ENCODE results near the gene PARP11. TPM values are rescaled to one million over a fixed set of nuclear protein-coding genes. Genes with fewer than 3 reads are reported as not detected.

Gene PARP11
- total RNA-seq, 4 donors from 2014 or later: 4.5 to 6.2 (median 5.0) TPM

DNA sequence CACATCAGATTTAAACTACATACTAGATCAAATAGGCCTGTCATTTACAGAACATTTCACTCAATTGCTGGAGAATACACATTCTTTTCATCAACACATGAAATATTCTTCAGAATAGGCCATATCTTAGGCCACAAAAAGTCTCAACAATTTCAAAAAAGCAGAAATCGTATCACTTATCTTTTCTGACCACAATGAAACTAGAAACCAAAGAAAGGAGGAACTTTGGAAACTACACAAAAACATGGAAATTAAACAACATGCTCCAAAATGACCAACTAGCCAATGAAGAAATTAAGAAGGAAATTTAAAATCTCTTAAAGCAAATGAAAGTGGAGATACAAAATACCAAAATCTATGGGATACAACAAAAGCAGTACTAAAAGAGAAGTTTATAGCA lies 35.1 kb downstream of the PARP11 start:
- H3K4me1 ChIP-seq: peaks cover 0 to 5% (median 0%) of the 10 kb centered on the region in 4 donors
- no peak overlapping the region for H3K4me3 ChIP-seq
- H3K36me3 ChIP-seq: no peaks in the 10 kb centered on the region
- TF ChIP-seq POLR2AphosphoS5 (IDR thresholded peaks at IDR 0.05): no peak
- TF ChIP-seq EP300 (IDR thresholded peaks at IDR 0.05; ENCODE audit: low read depth): no peak
- intact Hi-C loops (cut with DNase I; ENCODE audit: low total_unique reads) (no loop called here), in situ Hi-C loops (cut with MboI; ENCODE audit: low pct_ligation_motif_present in 1 of 4, low pct_unique_long_range_greater_than_20kb in 1 of 4, low sequenced_read_pairs in 3 of 4) (no loop called here)
- no peaks in the 10 kb centered on the region for H3K9me3 ChIP-seq
- no peaks in the 10 kb centered on the region for H3K27me3 ChIP-seq
- DNase-seq: no peak
- no peak overlapping the region for H3K27ac ChIP-seq
- 69% methylated on average over 1 of the region's 1 CpG for WGBS, 2 donors (ENCODE audit: low coverage in 1 of 2)

DNA sequence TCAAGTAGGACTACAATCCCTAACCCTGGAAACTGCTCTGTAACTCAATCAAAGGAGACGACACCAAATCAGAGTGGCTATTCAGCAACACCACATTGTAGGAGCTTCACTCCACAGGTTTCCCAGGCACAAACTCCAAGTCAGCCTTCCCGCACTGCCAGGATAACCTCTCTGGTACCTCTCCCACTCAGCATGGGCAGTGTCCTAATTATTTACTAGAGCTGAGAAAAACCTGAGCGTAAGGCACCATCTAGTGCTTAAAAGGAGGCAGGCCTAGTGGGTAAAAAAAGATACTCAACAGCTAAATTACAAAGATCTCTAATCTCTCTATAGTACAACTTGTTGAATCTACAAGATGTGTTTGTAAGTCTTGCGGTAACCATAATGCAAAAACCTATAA lies 36.1 kb downstream of the PARP11 start:
- Histone ChIP-seq H3K9me3 (no peaks in the 10 kb centered on the region), H3K27ac (no peak overlapping the region), H3K27me3 (no peaks in the 10 kb centered on the region), H3K36me3 (no peaks in the 10 kb centered on the region), H3K4me3 (no peak overlapping the region), H3K4me1 (peaks cover 0 to 5% (median 0%) of the 10 kb centered on the region in 4 donors)
- 91 to 100% methylated on average over 4 of the region's 4 CpGs for WGBS, 2 donors (ENCODE audit: low coverage in 1 of 2)
- intact Hi-C loops (cut with DNase I; ENCODE audit: low total_unique reads): no loop called here
- TF ChIP-seq EP300 (IDR thresholded peaks at IDR 0.05; ENCODE audit: low read depth) (no peak), POLR2A (IDR thresholded peaks at IDR 0.05) (no peak), POLR2AphosphoS5 (IDR thresholded peaks at IDR 0.05) (no peak)
- TF ChIP-seq, protein P1, sequence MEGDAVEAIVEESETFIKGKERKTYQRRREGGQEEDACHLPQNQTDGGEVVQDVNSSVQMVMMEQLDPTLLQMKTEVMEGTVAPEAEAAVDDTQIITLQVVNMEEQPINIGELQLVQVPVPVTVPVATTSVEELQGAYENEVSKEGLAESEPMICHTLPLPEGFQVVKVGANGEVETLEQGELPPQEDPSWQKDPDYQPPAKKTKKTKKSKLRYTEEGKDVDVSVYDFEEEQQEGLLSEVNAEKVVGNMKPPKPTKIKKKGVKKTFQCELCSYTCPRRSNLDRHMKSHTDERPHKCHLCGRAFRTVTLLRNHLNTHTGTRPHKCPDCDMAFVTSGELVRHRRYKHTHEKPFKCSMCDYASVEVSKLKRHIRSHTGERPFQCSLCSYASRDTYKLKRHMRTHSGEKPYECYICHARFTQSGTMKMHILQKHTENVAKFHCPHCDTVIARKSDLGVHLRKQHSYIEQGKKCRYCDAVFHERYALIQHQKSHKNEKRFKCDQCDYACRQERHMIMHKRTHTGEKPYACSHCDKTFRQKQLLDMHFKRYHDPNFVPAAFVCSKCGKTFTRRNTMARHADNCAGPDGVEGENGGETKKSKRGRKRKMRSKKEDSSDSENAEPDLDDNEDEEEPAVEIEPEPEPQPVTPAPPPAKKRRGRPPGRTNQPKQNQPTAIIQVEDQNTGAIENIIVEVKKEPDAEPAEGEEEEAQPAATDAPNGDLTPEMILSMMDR (IDR thresholded peaks at IDR 0.05): no peak
- in situ Hi-C loops (cut with MboI; ENCODE audit: low pct_ligation_motif_present in 1 of 4, low pct_unique_long_range_greater_than_20kb in 1 of 4, low sequenced_read_pairs in 3 of 4): no loop called here
- DNase-seq: no peak

DNA sequence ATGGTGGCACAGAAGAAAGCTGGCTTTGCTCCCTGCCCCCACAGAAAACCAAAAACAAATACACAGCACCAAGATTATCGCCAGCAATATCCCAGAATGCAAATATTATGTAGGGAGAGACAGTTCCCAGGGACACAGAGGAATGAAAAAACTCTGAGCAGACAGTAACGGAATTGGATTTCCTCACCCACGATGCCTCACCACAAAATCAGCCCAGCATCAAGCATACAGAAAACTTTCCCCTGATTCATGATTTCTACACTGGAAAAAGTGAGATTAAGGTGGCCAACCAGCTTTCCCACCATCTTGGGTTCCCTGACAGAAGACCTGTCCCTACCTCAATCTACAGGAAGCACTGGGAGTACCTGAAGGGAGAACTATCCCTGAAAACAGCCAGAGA lies 36.6 kb downstream of the PARP11 start:
- H3K27ac ChIP-seq: no peak overlapping the region
- H3K4me1 ChIP-seq: peaks cover 0 to 5% (median 0%) of the 10 kb centered on the region in 4 donors
- H3K9me3 ChIP-seq: no peaks in the 10 kb centered on the region
- intact Hi-C loops (cut with DNase I; ENCODE audit: low total_unique reads) (no loop called here), in situ Hi-C loops (cut with MboI; ENCODE audit: low pct_ligation_motif_present in 1 of 4, low pct_unique_long_range_greater_than_20kb in 1 of 4, low sequenced_read_pairs in 3 of 4) (no loop called here)
- no peak overlapping the region for H3K4me3 ChIP-seq
- TF ChIP-seq, protein P1 (IDR thresholded peaks at IDR 0.05): no peak
- TF ChIP-seq POLR2A (IDR thresholded peaks at IDR 0.05) (no peak), EP300 (IDR thresholded peaks at IDR 0.05; ENCODE audit: low read depth) (no peak), POLR2AphosphoS5 (IDR thresholded peaks at IDR 0.05) (no peak)
- no peak for DNase-seq
- H3K36me3 ChIP-seq: no peaks in the 10 kb centered on the region
- WGBS, 2 donors (ENCODE audit: low coverage in 1 of 2): 85 to 94% methylated on average over 2 to 3 of the region's 3 CpGs
- no peaks in the 10 kb centered on the region for H3K27me3 ChIP-seq

DNA sequence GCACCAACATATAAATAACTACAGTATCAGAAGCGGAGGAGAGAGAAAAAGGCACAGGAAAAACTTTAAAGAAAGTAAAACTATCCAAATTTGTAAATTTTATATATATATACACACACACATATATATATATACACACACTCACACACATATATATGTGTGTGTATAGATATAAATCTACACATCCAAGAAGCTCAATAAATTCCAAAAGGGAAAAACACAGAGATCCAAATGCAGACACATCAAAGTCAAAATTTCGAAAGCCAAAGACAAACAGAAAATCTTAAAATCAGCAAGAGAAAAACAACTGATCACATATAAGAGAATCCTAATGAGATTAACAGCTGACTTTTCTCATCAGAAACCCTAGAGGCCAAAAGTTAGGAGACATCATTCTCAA lies 37.3 kb downstream of the PARP11 start:
- TF ChIP-seq EP300 (IDR thresholded peaks at IDR 0.05; ENCODE audit: low read depth) (no peak), POLR2AphosphoS5 (IDR thresholded peaks at IDR 0.05) (no peak), POLR2A (IDR thresholded peaks at IDR 0.05) (no peak)
- TF ChIP-seq, protein P1 (IDR thresholded peaks at IDR 0.05): no peak
- in situ Hi-C loops (cut with MboI; ENCODE audit: low pct_ligation_motif_present in 1 of 4, low pct_unique_long_range_greater_than_20kb in 1 of 4, low sequenced_read_pairs in 3 of 4) (no loop called here), intact Hi-C loops (cut with DNase I; ENCODE audit: low total_unique reads) (no loop called here)
- Histone ChIP-seq H3K36me3 (no peaks in the 10 kb centered on the region), H3K27ac (no peak overlapping the region), H3K4me1 (peaks cover 0 to 5% (median 0%) of the 10 kb centered on the region in 4 donors), H3K27me3 (no peaks in the 10 kb centered on the region), H3K9me3 (no peaks in the 10 kb centered on the region), H3K4me3 (no peak overlapping the region)
- 92 to 94% methylated on average over 2 of the region's 2 CpGs for WGBS, 2 donors (ENCODE audit: low coverage in 1 of 2)
- DNase-seq: no peak

DNA sequence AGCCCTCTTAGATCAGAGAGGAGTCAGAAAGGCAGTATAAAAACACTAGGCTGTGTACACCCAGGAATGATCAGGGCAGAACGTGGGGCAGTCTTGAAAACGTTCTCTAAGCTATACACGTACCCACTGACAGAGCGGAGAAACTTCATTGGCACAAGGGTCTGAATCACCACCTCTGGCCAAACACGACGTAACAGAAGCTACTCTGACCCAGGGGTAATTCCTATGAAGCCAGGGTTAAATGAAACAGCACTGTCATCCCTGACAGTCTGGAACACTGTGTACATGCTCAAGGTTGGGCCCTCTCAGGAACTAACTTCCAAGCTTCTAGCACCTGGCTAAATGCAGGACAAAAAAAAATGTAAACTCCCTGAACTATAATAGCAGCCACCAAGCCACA lies 38.4 kb downstream of the PARP11 start:
- in situ Hi-C loops (cut with MboI; ENCODE audit: low pct_ligation_motif_present in 1 of 4, low pct_unique_long_range_greater_than_20kb in 1 of 4, low sequenced_read_pairs in 3 of 4): no loop called here
- intact Hi-C loops (cut with DNase I; ENCODE audit: low total_unique reads): no loop called here
- H3K9me3 ChIP-seq: no peaks in the 10 kb centered on the region
- DNase-seq: no peak
- H3K36me3 ChIP-seq: no peaks in the 10 kb centered on the region
- no peaks in the 10 kb centered on the region for H3K27me3 ChIP-seq
- peaks cover 0 to 5% (median 0%) of the 10 kb centered on the region in 4 donors for H3K4me1 ChIP-seq
- 77 to 86% methylated on average over 4 to 6 of the region's 6 CpGs for WGBS, 2 donors (ENCODE audit: low coverage in 1 of 2)
- H3K27ac ChIP-seq: no peak overlapping the region
- H3K4me3 ChIP-seq: no peak overlapping the region
- TF ChIP-seq, protein P1 (IDR thresholded peaks at IDR 0.05): no peak
- TF ChIP-seq POLR2AphosphoS5 (IDR thresholded peaks at IDR 0.05): no peak
- no peak for TF ChIP-seq EP300 (IDR thresholded peaks at IDR 0.05; ENCODE audit: low read depth)
- no peak for TF ChIP-seq POLR2A (IDR thresholded peaks at IDR 0.05)
